NCI-H1105 (cell line): ENCODE results near the gene PCDHB3.
"Not testable (repeated sequence)": the region's sequence is repeated elsewhere in the genome, so short reads cannot be mapped to it uniquely, and the experiment has no call there.

Source experiments
- DNase-seq: peaks from one replicate; lab custom pipeline; 2025; lab: John Stamatoyannopoulos, UW

The PCDHB3 gene

DNA sequence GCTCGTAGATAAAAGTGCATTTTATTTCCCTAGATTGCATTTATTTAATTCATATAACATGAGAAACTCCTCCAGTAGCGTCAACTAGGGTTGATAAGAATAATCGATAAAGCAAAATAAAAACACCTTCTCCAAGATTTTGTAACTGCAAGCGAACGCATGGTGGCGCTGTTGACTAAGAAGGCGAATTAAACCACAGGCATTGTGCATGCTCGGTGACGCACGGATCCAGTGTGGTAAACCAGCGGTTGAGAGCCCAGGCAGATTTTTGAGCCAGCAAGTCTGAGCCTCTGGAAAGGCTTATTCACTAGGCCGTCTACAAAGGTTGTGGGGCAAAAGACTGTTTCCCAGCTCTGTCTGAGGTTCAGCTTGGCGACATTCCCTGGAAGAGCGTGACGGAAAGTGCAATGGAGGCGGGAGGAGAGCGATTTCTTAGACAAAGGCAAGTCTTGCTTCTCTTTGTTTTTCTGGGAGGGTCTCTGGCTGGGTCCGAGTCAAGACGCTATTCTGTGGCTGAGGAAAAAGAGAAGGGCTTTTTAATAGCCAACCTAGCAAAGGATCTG lies at the start of gene PCDHB3:
Gene PCDHB3, plus strand, starts transcription at position 231 of the 563 bp plus-strand sequence. Its CDS starts 177 bp downstream, at position 408.
- no peak for DNase-seq

DNA sequence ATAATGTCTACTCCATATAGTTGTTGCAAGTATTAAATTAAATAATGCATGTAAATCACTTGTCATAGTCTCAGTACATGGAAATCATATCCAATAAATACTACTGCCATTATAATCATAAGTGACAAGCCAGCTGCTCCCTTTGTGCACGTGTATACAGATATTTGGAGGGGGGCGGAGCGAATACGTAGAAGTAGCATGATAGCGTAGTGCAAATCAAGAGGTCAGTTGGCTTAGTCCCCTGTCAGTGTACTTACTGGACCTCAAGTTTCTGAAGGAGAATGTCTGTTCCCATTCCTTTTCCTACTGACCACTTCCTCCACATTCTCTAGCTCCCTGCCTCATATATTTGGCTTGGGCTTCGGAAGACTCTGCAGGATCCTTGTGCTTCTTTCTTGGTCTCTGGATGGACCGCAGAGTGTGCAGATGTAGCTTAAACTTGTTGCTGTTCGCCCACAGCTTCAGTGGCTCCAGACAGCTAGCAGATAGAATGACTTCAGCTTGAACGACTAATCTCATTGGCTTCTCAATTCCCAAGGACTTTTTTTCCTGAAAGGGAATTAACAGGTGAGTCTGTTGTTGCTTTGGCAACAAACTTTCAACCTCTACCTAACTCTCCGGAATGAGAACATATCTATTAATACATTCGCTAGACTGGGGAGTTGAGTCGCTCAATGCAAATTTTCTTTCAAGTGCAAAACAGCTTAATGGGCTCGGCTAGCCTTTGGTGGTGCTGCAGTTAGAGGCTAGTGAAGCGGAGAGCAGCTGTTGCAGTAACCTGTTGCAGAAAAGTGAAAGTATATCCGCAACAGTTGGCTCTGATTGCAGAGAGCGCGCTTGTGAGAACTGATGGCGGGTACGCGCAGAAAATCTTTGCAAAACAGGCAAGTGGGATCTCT lies 49.4 kb upstream of the PCDHB3 start, which contains the start of gene PCDHB1:
Gene PCDHB1, plus strand, starts transcription at position 753 of the 899 bp plus-strand sequence. Its CDS starts 97 bp downstream, at position 850.
- no peak for DNase-seq

DNA sequence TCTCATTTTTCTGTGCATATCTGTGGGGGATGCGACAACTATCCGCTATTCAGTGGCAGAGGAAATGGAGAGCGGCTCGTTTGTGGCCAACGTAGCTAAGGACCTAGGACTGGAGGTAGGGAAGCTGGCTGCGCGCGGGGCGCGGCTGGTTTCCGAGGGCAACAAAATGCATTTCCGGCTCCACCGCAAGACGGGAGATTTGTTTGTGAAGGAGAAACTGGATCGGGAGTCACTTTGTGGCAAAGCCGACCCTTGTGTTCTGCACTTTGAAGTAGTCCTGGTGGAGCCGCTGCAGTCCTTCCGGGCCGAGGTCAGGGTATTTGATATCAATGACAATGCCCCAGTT lies 48.8 kb upstream of the PCDHB3 start:
- DNase-seq: no peak

DNA sequence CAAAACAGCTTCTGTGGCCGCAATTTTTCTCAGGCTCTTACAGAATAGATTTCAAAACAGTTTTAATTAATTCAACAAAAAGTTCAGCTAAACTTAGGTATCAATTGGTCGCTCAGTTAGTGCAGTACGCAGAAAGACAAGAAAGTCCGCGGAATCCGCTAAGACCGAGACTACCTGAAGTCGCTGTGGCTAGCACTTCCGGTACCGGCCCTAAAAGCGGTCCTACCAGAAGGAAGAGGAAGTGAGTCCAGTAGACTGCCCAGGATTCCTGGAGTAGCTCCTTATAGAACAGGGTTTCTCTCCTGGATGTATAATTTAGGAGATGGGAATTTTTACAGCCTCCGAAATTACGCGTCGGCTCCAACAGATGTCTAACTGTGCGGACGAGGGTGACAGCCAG lies 22.4 kb upstream of the PCDHB3 start:
- DNase-seq: no peak

GRCh38 chr5:141082228-141082627 lies 18.0 kb upstream of the PCDHB3 start:
- no peak for DNase-seq

- DNase-seq: no peak
Measured at GRCh38 chr5:141084487-141084989, 15.7 kb upstream of the PCDHB3 start.

GRCh38 chr5:141094481-141095262 lies 5.6 kb upstream of the PCDHB3 start, which contains the start of gene PCDHB2:
TSS of gene PCDHB2 (plus strand) at chr5:141094615. CDS start at chr5:141094791, 176 bp downstream.
- DNase-seq: no peak

DNA sequence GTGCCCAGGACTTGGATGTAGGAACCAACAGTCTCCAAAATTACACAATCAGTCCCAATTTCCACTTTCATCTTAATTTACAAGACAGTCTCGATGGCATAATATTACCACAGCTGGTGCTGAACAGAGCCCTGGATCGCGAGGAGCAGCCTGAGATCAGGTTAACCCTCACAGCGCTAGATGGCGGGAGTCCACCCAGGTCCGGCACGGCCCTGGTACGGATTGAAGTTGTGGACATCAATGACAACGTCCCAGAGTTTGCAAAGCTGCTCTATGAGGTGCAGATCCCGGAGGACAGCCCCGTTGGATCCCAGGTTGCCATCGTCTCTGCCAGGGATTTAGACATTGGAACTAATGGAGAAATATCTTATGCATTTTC lies 5.0 kb upstream of the PCDHB3 start:
- no peak for DNase-seq

GRCh38 chr5:141096181-141096580 lies 4.1 kb upstream of the PCDHB3 start:
- not testable (repeated sequence) for DNase-seq

- not testable (repeated sequence) for DNase-seq
Measured at GRCh38 chr5:141096586-141096985, 3.7 kb upstream of the PCDHB3 start.

- no peak for DNase-seq
Measured at GRCh38 chr5:141101059-141101458, 786 bp downstream of the PCDHB3 start.

DNA sequence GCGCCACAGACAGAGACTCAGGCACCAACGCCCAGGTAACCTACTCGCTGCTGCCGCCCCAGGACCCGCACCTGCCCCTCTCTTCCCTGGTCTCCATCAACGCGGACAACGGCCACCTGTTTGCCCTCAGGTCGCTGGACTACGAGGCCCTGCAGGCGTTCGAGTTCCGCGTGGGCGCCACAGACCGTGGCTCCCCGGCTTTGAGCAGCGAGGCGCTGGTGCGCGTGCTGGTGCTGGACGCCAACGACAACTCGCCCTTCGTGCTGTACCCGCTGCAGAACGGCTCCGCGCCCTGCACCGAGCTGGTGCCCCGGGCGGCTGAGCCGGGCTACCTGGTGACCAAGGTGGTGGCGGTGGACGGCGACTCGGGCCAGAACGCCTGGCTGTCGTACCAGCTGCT lies 1.8 kb downstream of the PCDHB3 start:
- DNase-seq: not testable (repeated sequence)

DNA sequence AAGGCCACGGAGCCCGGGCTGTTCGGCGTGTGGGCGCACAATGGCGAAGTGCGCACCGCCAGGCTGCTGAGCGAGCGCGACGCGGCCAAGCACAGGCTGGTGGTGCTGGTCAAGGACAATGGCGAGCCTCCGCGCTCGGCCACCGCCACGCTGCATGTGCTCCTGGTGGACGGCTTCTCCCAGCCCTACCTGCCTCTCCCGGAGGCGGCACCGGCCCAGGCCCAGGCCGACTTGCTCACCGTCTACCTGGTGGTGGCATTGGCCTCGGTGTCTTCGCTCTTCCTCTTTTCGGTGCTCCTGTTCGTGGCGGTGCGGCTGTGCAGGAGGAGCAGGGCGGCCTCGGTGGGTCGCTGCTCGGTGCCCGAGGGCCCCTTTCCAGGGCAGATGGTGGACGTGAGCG lies 2.2 kb downstream of the PCDHB3 start:
- not testable (repeated sequence) for DNase-seq

DNA sequence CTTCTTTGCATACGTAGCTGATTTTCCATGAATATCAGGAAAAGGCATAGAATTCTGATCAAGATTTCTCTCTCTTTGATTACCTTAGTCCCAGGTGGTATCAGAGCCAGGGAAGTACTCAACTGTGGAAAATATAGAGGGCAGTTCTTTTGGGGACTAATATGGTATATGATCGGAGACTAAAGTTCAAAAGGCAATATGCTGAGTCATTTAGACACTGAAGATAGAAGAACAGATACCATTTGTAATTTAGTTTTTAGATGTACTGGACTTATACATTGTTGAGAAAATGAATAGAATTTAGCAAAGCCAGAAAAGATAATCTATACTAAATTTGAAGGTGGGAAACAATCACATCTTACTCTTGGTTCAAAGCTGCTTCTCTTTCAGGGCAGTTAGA lies 5.1 kb downstream of the PCDHB3 start:
- no peak for DNase-seq

GRCh38 chr5:141119250-141119649 lies 19.0 kb downstream of the PCDHB3 start:
- no peak for DNase-seq

- DNase-seq: no peak
Measured at GRCh38 chr5:141121563-141121962, 21.3 kb downstream of the PCDHB3 start, which contains the start of gene PCDHB4. TSS of gene PCDHB4 (plus strand) at chr5:141121818. CDS start at chr5:141121999, 181 bp downstream.

- no peak for DNase-seq
Measured at GRCh38 chr5:141121985-141122384, 21.7 kb downstream of the PCDHB3 start.

- DNase-seq: not testable (repeated sequence)
Measured at GRCh38 chr5:141123396-141124135, 23.3 kb downstream of the PCDHB3 start.

DNA sequence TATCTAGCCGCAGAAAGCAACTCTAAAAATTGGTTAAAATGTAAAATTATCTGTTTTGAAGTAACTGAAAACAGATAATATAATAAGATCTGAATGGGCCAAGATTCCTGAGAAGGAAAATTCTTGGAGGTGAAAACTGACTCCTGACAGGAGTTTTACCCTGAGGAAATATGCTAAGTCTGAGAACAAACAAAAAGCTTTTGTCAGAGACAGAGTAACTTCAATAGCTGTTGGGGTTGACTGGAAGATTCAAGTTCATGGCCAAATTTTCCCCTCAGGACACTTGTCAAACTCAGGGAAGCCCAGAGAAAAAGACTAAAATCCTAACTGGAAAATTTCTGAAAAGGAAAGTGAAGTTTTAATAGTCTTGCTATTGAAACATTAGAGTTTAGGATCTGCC lies 27.0 kb downstream of the PCDHB3 start:
- no peak for DNase-seq

DNA sequence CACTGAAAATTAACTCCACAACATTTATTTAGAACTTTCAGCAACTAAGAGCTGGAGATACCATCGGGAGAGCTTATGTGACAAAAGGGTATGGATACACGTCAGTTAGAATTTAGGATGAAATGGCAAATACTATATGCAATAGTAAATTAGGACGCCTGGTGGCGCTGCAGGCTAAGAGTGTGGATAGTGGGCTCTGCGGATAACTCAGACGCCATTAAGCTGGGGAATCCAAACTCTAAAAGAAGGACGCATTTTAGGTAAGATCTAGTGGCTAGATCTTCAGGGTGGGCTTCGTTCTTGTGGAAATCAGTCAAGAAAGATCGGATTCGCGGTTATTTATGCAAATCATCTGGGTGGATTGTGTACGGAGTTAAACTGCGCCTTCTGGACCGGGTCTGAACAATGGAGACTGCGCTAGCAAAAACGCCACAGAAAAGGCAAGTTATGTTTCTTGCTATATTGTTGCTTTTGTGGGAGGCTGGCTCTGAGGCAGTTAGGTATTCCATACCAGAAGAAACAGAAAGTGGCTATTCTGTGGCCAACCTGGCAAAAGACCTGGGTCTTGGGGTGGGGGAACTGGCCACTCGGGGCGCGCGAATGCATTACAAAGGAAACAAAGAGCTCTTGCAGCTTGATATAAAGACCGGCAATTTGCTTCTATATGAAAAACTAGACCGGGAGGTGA lies 34.9 kb downstream of the PCDHB3 start, which contains the start of gene PCDHB5:
Gene PCDHB5, plus strand, starts transcription at position 177 of the 688 bp plus-strand sequence. Its CDS starts 229 bp downstream, at position 406.
- peak; percentile 67 for DNase-seq
